Activated CD4-positive, alpha-beta T cell treated with anti-CD3 and anti-CD28 coated beads, Interleukin-2, amount 50 U/mL, for 16 hours (primary cell): ENCODE measurements around the gene DOLK.

Experiments used
- DNase-seq: peaks from one replicate; pipeline ENCODE4 v3.0.0-alpha.2; 2020

Gene DOLK

DNA sequence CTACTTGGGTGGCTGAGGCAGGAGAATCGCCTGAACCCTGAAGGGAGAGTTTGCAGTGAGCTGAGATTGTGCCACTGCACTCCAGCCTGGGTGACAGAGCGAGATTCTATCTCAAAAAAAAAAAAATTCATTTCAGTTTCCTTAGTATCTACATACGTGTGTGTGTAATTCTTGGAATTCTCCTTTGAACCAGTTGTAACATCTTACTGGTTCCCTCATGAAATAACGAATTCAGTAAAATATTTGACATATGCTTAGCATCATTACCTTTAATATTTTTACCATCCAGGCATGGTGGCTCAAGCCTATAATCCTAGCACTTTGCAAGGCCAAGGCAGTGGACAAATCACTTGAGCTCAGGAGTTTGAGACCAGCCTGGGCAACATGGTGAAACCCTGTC lies 17.8 kb downstream of the DOLK start:
- no peak for DNase-seq

DNA sequence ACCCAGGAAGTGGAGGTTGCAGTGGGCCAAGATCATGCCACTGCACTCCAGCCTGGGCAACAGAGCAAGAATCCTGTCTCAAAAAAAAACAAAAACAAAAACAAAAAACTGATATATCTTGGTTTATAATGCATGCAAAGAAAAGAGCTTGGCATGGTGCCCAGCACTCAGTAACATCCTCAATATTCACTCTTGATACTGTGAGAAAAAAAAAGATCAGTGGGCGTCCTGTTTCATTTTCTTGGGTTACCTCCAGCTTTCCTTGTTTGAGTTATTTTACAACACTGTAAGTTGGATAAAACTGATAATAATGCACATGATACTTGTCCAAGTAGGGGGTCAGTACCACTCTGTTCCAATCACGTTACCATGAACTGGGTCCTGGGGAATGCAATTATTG lies 18.8 kb downstream of the DOLK start:
- no peak for DNase-seq

DNA sequence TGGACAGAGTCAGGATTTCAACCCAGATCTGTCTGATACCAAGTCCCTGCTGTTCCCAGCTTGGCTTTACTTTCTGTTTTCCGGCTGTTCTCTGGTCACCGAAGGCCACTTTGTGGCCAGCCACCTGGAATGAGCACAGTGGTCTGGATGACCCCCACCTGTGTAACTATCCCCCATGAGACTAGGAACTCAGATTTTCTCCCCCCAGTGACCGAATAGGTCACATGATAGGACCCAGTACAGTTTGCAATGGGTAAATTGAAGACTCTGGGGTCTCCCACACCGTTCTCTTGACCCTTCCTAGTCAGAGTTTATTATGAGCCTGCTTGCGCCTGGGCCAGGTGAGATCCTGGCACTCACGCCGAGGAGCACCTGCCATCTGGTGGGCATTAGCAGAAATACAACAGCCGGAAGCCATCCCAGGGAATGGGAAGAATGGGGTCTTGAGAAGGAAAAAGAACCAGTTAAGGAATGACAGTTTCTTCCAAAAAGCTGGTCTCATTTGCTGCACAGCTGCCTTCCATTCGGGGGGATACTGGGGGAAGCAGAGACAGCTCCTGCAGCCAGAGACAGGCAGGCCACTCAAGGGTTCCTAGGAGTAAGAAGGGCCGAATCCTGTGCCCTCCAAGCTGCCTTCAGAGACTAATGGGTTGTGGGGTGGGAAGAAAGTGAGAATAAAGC lies 19.5 kb downstream of the DOLK start:
- peak; percentile 44 for DNase-seq

DNA sequence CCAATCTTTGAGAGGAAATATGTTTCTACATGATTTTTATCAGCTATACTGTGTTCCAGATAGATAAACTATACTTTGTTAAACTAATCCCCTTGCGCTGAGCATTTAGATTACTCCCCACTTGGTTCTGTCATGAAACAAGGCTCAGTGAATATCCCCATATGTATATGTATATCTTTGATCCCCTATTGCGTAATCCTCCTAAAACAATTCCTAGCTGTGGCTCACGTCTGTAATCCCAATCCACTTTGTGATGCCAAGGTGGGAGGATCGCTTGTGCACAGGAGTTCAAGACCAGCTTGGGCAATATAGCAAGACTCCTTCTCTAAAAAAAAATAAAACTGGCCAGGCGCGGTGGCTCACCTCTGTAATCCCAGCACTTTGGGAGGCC lies 23.9 kb downstream of the DOLK start:
- DNase-seq = no peak

DNA sequence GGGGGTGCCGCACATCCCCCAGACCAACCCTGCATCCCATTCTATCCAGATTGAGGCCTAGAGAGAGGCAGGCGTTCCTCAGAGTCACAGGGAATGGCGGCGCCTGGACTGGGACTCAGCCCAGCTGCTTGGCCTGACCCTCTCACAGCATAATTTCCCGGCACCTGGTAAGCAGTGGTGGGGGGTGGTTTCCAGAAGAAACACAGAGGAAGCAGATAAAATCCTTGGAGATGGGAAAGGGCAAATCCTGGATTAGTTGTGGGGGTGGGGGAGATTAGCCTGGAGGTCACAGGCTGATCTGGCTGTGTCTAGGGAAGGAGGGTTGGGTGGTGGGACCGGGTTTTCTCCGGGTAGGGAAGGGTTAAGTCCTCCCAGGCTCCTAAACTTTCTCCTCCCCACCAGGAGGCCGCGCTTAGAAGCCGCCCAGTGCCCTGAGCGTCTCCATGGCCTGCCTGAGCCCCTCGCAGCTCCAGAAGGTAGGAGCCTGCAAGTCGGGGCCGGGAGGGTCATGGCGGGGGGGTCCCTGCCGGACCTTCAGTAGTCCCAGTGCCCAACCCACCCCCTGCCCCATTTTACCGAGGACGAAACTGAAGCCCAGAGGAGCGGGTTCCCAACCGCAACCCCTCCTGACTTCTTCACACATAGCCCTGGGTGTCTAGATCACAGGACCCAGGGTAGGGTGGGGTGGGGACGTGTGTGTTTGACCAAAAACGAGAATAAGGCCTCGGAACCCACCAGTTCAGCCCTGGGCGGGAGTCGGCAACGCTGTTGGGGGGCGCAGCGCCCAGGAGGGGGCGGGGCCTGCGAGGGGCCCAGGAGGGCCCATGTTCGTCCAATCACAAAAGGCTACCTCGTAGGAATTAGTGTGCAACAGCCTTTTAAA lies 25.3 kb downstream of the DOLK start:
- DNase-seq = no peak

DNA sequence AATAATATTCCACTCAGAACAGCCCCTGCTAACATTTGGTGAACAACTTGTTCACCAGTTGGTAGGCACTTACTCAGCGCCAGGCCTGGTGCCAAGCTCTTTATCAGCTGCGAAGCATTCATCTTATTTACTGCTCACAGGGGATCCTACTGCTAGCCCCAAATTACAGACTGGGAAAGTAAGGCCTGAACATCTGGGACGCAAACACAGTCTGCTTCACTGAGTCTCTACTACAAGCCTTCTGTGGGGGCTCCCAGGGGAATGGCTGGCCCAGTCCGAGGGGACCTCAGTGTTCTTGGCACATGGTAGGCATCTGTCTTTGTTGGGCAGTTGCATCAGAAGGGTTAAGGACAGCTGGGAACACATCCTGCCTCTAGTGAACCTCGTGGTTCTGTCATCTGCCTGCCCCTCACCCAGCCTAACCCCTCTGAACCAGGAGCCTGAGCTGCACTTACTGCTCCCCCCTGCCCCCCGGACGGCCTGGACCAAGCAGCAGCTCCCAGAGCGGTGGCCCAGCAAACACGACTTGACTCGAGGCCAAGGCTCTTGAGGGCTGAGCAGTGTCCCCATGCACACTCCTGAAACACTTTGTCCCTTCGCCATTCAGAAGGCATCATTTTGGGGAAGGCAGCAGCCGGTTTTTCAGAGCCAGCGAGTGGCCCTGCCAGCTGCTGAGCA lies 26.9 kb downstream of the DOLK start, which contains the start of gene PHYHD1:
PHYHD1 (plus strand) TSS at position 602 of the 678 bp plus-strand sequence. CDS start 1,342 bp downstream, outside the sequence.
- no peak for DNase-seq

DNA sequence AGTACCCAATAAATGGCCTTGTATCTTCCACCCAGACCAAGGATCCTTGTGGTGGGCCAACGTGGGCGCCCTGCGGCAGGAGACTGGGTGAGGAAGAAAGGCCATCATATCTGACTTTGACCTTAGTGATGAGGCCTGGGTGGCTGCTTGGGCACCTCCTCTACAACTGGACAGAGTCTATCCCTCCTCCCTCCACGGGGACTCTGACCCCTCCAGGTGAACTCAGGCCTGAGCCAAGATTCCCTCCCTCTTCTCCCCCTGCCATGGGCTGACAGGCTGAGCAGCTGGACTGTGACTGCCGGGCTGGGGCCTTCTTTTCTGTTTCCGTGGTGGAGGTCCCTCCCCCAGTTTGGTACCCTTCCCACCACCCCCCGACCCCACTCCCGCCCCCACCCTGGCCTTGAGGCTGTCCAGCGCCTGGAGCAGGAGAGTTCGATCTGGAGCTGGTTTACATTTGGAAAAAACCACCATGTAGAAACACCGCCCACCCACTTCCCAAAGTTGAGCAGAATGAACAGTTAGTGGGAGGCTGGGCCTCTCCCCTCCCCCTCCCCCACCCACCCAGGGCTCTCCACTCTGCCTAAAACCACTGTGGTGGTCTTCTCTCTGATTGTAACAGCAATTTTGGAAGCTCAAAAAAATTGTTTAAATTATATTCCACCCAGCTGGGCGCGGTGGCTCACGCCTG lies 27.9 kb downstream of the DOLK start:
- no peak for DNase-seq

DNA sequence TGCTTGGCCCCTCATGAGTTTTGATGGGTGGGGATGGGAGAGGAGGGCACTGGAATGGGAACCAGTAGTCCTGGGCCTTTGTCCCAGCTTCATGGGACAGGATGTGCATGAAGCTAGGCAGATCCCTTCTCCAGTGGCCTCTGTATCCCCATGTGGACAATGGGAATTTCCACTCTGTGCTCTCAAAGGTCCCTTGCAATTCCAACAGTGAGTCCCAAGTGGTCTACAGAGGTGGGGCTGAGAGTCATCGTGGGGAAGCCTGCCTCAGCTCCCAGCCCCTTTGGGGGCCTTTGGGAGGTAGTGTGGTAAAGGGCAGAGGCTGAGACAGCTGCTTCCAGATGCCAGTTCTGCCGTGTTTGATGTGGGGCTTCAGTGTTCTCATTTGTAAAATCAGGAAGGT lies 28.5 kb downstream of the DOLK start:
- DNase-seq = no peak

DNA sequence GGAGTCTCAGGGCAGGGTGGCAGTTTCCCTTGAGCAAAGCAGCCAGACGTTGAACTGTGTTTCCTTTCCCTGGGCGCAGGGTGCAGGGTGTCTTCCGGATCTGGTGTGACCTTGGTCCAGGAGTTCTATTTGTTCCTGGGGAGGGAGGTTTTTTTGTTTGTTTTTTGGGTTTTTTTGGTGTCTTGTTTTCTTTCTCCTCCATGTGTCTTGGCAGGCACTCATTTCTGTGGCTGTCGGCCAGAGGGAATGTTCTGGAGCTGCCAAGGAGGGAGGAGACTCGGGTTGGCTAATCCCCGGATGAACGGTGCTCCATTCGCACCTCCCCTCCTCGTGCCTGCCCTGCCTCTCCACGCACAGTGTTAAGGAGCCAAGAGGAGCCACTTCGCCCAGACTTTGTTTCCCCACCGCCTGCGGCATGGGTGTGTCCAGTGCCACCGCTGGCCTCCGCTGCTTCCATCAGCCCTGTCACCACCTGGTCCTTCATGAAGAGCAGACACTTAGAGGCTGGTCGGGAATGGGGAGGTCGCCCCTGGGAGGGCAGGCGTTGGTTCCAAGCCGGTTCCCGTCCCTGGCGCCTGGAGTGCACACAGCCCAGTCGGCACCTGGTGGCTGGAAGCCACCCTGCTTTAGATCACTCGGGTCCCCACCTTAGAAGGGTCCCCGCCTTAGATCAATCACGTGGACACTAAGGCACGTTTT lies 30.1 kb downstream of the DOLK start:
- DNase-seq = no peak

DNA sequence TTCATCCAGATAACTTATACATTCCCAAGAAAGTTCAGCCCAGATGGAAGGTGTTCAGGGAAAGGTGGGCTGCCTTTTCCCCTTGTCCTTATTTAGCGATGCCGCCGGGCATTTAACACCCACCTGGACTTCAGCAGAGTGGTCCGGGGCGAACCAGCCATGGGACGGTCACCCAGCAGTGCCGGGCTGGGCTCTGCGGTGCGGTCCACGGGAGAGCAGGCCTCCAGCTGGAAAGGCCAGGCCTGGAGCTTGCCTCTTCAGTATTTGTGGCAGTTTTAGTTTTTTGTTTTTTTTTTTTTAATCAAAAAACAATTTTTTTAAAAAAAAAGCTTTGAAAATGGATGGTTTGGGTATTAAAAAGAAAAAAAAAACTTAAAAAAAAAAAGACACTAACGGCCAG lies 30.7 kb downstream of the DOLK start:
- no peak for DNase-seq

DNA sequence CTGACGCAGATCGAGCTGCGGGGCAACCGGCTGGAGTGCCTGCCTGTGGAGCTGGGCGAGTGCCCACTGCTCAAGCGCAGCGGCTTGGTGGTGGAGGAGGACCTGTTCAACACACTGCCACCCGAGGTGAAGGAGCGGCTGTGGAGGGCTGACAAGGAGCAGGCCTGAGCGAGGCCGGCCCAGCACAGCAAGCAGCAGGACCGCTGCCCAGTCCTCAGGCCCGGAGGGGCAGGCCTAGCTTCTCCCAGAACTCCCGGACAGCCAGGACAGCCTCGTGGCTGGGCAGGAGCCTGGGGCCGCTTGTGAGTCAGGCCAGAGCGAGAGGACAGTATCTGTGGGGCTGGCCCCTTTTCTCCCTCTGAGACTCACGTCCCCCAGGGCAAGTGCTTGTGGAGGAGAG lies 31.2 kb downstream of the DOLK start:
- no peak for DNase-seq

DNA sequence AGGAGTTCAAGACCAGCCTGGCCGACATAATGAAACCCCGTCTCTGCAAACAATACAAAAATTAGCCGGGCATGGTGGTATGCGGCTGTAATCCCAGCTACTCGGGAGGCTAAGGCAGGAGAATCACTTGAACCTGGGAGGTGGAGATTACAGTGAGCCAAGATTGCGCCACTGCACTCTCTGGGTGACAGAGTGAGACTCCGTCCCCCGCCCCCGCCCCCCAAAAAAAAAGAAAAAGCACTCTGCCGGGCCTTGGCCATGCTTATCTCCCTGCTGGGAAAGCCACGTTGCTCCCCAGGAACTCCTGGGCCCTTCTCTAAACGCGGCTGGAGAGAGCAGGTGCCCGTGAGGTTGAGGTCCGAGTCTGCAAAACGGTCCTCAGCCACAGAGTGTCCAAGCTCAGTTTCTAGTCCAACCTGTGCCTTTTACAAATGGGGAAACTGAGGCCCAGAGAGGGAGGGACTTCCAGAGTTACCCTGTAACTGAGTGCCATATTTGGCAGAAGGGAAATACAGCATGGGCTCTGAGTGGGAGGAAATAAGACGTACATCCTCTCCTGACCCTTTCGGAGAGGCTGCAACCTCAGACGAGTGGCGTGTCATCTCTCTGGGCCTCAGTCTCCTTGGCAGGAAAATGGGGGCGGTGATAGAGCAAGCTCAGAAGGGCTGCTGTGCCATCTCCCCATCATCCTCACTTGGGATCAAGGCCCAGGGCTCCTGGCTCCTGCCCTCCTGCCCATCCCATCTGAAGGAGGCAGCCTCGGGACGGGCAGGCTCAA lies 33.2 kb downstream of the DOLK start:
- DNase-seq = no peak

DNA sequence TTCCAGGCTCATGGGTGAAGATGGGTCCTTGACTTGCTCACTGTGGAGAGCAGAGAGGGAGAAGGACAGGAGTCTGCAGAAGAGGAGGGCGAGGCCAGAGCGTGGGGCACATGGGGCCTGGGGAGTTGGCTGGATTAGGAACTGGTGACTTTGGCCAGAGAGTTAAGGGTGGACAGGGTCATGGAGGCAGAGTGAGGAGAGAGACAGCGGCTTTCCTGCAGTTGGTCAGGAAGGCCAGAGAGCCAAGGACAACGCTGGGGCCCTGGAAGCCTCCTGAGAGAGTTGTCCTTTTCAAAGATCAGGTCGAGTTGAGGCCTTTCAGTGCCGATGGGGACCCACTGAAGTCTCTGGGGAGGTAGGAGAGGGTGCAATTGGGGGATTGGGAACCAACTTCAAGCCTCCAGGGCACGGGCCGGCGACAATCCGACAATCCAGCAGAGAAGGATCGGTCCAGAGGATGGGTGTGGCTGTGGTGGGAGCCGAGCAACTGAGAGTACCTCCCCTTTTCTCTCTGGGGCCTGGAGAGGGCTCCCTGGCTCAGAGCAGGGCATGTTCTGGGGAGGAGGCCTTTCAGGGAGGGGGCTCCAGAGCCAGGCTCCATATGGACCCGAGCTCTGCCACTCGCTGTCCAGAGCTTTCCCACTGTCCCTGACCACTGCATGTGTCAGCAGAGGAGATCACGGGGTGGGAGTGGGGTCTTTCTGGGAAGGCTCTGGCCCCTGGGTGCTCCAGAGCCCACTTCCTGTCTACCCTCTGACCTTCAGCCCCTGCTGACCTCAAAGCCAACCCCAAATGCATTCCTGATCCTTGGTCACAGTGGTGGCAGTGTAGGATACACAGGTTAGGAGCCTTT lies 34.1 kb downstream of the DOLK start:
- no peak for DNase-seq

DNA sequence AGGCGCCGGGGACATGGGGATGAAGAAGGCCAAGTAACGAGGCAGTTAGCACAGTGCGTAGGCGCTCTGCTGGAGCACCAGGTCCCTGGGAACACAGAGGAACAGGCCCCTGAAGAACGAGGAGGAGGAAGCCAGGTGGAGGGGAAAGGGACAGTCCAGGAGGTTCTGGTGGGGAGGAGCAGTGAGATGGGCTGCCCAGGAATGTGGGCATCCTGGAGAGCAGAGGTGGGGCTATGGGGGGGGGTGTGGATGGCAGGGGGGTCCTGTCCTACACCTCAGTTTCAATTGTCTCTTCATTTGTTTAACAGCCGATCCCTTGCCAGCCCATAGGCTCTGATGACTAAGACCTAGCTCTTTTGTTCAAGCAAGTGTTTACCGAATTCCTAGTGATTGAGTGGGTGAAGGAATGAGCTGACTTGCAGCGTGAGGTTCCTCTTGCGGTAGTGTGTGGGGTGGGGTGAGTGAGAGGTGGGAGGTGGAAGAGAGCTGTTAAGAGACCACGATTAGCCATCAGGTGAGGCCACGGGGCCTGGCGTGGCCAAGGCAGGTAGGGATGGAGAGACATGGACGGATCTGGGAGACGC lies 35.0 kb downstream of the DOLK start:
- no peak for DNase-seq

DNA sequence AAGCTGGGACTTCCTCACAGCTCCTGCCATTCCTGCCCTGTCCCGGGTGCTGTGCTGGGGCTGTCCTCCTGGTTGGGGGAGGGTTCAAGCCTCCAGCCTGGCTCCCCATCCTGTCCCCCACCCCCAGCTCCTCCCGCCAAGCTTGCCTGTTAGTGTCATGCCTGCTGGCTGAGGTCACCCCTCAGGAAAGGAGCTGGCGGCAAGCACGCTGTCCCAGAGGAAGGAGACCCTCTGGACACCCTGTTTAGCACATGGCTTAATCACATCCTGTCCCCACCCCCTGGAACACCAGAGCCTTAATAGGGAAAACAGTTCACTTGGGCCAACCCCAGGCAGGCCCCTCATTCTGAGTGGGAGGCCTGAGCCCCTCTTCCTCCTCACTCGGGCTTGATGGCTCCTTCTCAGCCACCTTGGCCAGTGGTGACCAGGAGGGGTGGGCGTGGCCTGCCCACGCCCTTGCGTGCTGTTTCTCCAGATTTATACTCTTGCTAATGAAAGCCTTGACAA lies 35.8 kb downstream of the DOLK start:
- DNase-seq = no peak

DNA sequence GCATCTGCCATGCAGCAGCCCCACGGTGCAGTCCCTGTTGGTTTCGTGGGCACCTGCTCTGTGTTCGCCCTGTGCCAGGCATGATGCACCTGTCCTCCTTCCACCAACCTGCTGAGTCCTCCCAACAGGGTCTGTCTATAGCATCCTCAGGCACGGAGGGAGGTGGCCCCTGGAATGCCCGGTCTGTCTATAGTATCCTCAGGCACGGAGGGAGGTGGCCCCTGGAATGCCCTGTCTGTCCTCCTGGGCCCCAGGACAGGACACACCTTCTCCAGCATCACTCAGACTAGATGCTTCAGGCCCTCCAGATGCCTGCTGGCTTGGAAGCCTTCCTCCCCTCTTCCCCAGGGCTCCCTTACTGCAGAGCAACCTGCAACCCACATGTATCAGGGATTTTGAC lies 36.5 kb downstream of the DOLK start:
- DNase-seq = no peak

DNA sequence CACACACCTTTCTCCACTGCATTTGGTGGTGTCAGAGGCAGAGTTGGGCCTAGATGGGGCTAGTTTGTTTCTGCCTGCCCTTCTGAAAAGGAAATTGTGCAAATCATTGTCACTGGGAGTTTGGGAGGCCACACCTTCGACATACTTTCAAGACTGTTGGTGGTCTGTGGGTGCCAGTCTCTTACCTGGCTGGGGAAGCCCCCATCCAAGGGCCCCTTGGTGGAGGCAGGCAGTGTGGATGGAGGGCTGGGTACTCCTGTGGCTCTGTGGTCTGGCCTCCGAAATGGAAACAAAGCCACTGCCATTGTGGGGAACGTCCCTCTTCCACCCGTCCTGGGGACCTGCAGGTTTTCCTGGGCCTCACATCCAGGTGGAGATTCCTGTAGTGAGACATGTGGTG lies 37.5 kb downstream of the DOLK start:
- DNase-seq = no peak

DNA sequence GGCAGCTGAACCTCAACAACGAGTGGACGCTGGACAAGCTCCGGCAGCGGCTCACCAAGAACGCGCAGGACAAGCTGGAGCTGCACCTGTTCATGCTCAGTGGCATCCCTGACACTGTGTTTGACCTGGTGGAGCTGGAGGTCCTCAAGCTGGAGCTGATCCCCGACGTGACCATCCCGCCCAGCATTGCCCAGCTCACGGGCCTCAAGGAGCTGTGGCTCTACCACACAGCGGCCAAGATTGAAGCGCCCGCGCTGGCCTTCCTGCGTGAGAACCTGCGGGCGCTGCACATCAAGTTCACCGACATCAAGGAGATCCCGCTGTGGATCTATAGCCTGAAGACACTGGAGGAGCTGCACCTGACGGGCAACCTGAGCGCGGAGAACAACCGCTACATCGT lies 39.0 kb downstream of the DOLK start:
- no peak for DNase-seq

DNA sequence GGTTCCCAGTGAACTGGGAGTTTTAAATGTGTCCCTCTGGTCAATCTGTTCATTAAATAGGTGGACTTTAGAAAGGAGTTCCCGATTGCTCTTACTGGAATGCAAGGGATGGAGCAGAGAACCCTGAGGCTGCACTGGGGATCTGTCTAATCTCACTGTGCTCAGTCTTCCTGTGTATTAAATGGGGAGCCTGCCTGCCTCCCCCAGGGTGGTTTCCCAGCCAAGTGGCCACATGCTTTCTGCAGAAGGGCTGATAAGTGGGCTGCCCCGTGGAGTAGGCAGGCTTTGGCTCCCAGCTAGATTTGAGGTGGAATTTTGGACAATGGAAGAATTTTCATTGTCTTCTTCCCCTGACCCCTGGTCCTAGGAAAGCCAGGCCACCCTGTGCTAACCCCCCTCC lies 40.7 kb downstream of the DOLK start:
- DNase-seq = no peak

DNA sequence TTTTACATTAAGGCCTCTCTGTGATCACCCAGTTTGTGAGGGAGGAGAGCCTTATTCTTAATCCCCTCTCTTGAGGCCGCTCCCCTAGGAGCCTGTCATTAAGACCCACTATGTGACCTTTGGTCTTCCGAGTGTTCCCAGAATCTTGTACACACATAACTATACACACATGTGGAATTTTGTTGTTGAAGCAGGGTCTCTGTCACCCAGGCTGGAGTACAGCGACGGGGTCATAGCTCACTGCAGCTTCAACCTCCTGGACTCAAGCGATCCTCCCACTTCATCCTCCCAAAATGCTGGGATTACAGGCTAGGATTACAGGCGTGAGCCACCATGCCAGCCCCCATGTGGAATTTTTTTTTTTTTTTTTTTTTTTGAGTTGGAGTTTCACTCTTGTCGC lies 41.4 kb downstream of the DOLK start:
- no peak for DNase-seq
